GM18507 (cell line): ENCODE measurements around the gene CADM2.

ENCODE experiments used
- DNase-seq: peaks from one replicate; pipeline ENCODE4 v3.0.0; 2011; ENCODE audit warnings: low read depth; ENCODE audit not compliant: insufficient read length; ENCODE audit errors: extremely low spot score
- FAIRE-seq: peaks from 2 replicates; lab custom pipeline; 2011; peaks lifted over from hg19 to GRCh38; lab: Jason Lieb, UNC

The CADM2 gene

GRCh38 chr3:85164436-85164835 lies 205.6 kb downstream of the CADM2 start:
- DNase-seq (no peak), FAIRE-seq (no peak)

- DNase-seq (no peak), FAIRE-seq (no peak)
Measured at GRCh38 chr3:85167576-85167975, 208.8 kb downstream of the CADM2 start.

GRCh38 chr3:85170646-85171045 lies 211.9 kb downstream of the CADM2 start:
- no peak for DNase-seq
- no peak for FAIRE-seq

GRCh38 chr3:85171976-85172375 lies 213.2 kb downstream of the CADM2 start:
- no peak for DNase-seq
- FAIRE-seq: no peak

GRCh38 chr3:85176799-85177198 lies 218.0 kb downstream of the CADM2 start:
- FAIRE-seq (no peak), DNase-seq (no peak)

GRCh38 chr3:85182975-85183752 lies 224.4 kb downstream of the CADM2 start:
- FAIRE-seq: no peak
- no peak for DNase-seq

GRCh38 chr3:85185495-85185894 lies 226.7 kb downstream of the CADM2 start:
- DNase-seq (no peak), FAIRE-seq (no peak)

GRCh38 chr3:85189731-85190130 lies 230.9 kb downstream of the CADM2 start:
- no peak for DNase-seq
- no peak for FAIRE-seq

- FAIRE-seq: no peak
Measured at GRCh38 chr3:85193565-85193964, 234.8 kb downstream of the CADM2 start.

GRCh38 chr3:85208650-85209049 lies 249.9 kb downstream of the CADM2 start:
- DNase-seq: no peak
- FAIRE-seq: no peak

More at GRCh38 chr3:85193565-85193964, 234.8 kb downstream of the CADM2 start:
- DNase-seq: no peak

- FAIRE-seq (no peak), DNase-seq (no peak)
Measured at GRCh38 chr3:85210540-85210939, 251.8 kb downstream of the CADM2 start.

- FAIRE-seq (no peak), DNase-seq (no peak)
Measured at GRCh38 chr3:85228966-85229365, 270.2 kb downstream of the CADM2 start.

- FAIRE-seq (no peak), DNase-seq (no peak)
Measured at GRCh38 chr3:85244091-85244490, 285.3 kb downstream of the CADM2 start.

GRCh38 chr3:85244519-85244918 lies 285.7 kb downstream of the CADM2 start:
- no peak for DNase-seq
- FAIRE-seq: no peak

GRCh38 chr3:85251766-85252165 lies 293.0 kb downstream of the CADM2 start:
- DNase-seq: no peak
- no peak for FAIRE-seq

- FAIRE-seq: no peak
- DNase-seq: no peak
Measured at GRCh38 chr3:85252686-85253085, 293.9 kb downstream of the CADM2 start.

GRCh38 chr3:85254738-85255137 lies 295.9 kb downstream of the CADM2 start:
- FAIRE-seq: no peak

GRCh38 chr3:85255949-85256348 lies 297.2 kb downstream of the CADM2 start:
- DNase-seq (no peak), FAIRE-seq (no peak)

More at GRCh38 chr3:85254738-85255137, 295.9 kb downstream of the CADM2 start:
- DNase-seq: no peak

- FAIRE-seq (no peak), DNase-seq (no peak)
Measured at GRCh38 chr3:85258326-85258725, 299.5 kb downstream of the CADM2 start.

GRCh38 chr3:85258819-85259218 lies 300.0 kb downstream of the CADM2 start:
- no peak for FAIRE-seq
- DNase-seq: no peak

GRCh38 chr3:85259748-85260147 lies 301.0 kb downstream of the CADM2 start:
- no peak for FAIRE-seq

GRCh38 chr3:85264381-85264780 lies 305.6 kb downstream of the CADM2 start:
- no peak for FAIRE-seq
- DNase-seq: no peak

More at GRCh38 chr3:85259748-85260147, 301.0 kb downstream of the CADM2 start:
- no peak for DNase-seq
